ENCODE data around the gene GRAMD1B.
"Not testable (repeated sequence)": the region's sequence is repeated elsewhere in the genome, so short reads cannot be mapped to it uniquely, and the experiment has no call there.

Gene GRAMD1B

GRCh38 chr11:123513309-123513708, 83.2 kb downstream of the GRAMD1B start:
- DNase-seq: not testable (repeated sequence)

- DNase-seq: no peak
Observed at GRCh38 chr11:123516238-123516637, 86.2 kb downstream of the GRAMD1B start.

DNA sequence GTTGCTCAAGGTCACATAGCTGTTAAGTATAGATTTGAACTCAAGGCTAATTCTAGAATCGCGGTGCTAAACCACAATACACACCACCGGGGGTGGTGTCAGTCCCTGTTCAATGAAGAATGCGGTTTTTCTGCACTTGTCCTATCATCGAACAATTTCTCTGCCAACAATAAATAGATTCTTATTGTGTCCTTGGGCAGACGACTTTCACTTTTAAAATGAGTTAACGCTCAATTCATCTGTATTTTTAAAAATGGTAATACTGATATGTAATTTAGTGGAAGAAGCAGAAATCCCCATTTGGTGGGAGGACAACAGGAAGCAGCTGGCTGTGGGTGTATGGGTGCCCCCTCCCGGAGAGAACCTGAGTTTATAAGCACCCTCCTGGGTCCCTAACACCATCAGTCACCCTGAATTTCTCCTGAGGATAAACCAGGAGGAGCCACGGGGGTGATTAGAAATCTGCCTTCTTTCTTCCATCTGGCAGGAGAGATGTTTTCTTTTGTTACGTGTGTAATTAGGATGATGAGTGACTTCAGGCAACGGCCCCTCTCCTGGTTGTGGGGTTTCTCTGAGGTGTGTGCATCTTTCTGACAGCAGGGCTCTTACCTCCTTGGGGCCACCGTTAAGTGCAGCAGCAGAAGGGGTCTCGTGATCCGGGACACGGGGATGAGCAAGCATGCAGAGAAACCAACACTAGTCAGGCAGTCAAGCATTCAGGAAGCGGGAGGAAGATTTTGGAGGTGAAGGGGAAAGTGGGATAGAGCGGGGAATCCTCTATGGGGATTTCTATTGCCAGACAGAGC, 87.7 kb downstream of the GRAMD1B start:
- DNase-seq: no peak

- no peak for DNase-seq
Observed at GRCh38 chr11:123518496-123519054, 88.5 kb downstream of the GRAMD1B start.

- DNase-seq: no peak
Observed at GRCh38 chr11:123519055-123519796, 89.2 kb downstream of the GRAMD1B start.

GRCh38 chr11:123519797-123520193, 89.7 kb downstream of the GRAMD1B start:
- no peak for DNase-seq

GRCh38 chr11:123520476-123520875, 90.4 kb downstream of the GRAMD1B start:
- not testable (repeated sequence) for DNase-seq

GRCh38 chr11:123521001-123521400, 90.9 kb downstream of the GRAMD1B start:
- no peak for DNase-seq

GRCh38 chr11:123521930-123522329, 91.9 kb downstream of the GRAMD1B start:
- DNase-seq: no peak

- DNase-seq: no peak
Observed at GRCh38 chr11:123523539-123523938, 93.5 kb downstream of the GRAMD1B start.

DNA sequence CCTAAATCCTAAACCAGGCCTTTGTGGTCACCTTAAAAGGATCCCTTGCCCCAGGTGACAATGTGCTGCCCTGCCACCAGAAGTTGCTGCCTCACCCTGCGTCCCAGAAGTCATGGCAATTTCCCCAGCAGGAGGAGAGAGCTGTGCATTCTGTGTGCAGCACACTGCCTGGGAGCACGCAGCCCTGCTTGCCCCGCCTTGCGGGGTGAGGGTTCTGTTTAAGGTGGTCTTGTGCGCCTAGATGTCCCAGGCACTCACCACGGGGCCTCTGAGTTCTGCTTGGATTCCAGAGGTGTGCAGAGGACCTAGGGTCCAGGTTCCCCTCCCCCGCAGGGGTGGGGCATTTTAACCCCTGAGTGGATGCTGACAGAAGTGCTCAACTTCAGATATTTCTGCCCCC, 95.0 kb downstream of the GRAMD1B start:
- no peak for DNase-seq

GRCh38 chr11:123525511-123525918, 95.4 kb downstream of the GRAMD1B start:
- no peak for DNase-seq

- no peak for DNase-seq
Observed at GRCh38 chr11:123526027-123526805, 96.1 kb downstream of the GRAMD1B start.

DNA sequence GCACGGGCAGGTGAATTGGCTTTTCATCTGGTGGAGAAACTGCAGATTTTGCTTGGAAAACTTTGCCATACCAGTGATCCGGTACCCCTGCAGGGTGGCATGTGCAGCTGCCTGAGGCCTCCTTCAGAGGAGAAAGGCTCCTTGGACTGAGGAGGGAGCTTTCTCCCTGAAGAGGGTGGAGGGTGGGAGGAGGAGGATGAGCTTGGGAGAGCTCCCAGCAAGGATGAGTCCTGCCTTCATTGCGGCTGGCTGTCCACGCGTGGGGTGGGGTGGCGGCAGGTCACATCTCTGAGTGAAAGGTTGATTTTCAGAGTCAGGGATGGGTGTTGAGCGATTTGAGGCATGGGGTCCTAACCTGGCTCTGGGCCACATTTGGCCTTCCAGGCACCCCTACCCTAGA, 96.8 kb downstream of the GRAMD1B start:
- no peak for DNase-seq

GRCh38 chr11:123527526-123527925, 97.5 kb downstream of the GRAMD1B start:
- no peak for DNase-seq

DNA sequence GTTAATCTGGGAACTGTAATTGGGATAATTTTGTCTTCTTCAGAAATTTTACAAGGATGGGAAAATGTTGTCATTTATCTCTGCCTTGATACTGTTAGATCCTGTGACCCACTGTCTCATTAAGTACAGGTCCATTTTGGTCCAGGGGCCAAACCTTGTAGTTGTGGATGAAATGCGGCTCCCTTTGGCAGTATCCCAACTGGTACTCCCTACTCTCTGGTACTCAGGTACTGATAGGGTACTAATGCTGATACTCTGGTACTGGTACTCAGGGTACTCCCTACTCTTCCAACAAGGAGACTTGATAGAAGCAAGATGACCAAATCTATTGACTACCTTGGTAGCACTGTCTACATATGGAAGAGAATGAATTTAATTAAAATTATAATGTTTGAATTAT, 97.9 kb downstream of the GRAMD1B start:
- DNase-seq: no peak

DNA sequence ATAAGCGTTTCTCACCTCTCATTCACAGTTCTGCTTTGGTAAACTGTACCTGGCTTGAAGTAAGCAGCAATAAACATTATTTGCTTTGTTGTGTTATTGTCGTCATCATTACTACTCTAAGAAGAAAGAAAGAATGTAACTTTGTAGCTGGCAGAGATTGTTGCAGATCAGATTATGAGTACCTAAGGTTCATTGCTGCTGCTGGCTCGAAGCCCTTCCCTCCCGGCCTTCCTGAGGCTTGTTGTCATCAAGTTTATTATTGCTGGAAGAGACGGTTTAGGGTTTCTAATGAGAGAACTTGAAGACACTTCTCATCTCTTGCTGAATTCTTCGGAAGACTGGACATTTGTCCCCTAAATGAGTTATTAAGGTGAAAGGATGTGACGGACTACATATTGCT, 101.3 kb downstream of the GRAMD1B start:
- DNase-seq: no peak

GRCh38 chr11:123532131-123532530, 102.1 kb downstream of the GRAMD1B start:
- DNase-seq: no peak

GRCh38 chr11:123535401-123535800, 105.3 kb downstream of the GRAMD1B start:
- DNase-seq: no peak

GRCh38 chr11:123536690-123537437, 106.8 kb downstream of the GRAMD1B start:
- DNase-seq: no peak

DNA sequence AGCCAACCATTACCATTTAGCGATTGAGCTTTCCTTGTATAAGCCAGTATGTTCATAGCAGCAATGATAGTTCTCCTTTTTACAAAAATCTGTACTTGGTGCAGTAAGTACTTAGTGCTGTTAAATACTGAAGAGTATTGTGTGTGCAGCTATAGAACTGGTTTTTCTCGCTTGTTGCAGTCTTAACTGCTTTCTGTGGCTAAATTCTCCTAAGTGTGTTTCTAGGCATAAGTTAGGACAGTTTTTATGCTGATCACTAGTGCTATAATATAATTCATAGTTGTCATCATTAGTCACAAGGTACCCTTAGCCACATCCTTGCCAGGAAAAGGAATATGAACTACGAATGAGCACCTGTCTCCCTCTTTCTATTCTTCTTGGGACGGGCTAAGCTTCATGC, 107.7 kb downstream of the GRAMD1B start:
- no peak for DNase-seq

- DNase-seq: no peak
Observed at GRCh38 chr11:123543797-123544196, 113.7 kb downstream of the GRAMD1B start.
